Body of pancreas (tissue), 4 donors: ENCODE data around the gene USP36. TPM values are rescaled to one million over a fixed set of nuclear protein-coding genes. Genes with fewer than 3 reads are reported as not detected.
A peak's percentile ranks its signal among the peaks of the same experiment; 100 is the strongest.

Source experiments
- ATAC-seq: fragments of 150-250 bp; one replicate; pipeline ENCODE4 v1.9.1; 2016
- DNase-seq, 4 donors: peaks; one replicate each; pipeline ENCODE4 v3.0.0-alpha.2; 2019
- H3K27ac ChIP-seq, 4 donors: fragments of 200-600 bp; sonication (generic); 1 replicate in 3 of 4; 2 replicates in 1 of 4; pipeline versions ENCODE4 v1.5.1 to v1.6.1; 2016 to 2019; ENCODE audit warnings: mild to moderate bottlenecking in 1 of 4, mixed read lengths in 1 of 4, moderate library complexity in 1 of 4
- H3K27me3 ChIP-seq, 2 donors: fragments of 200-600 bp; sonication (generic); one replicate each; pipeline ENCODE4 v1.6.0; 2016; ENCODE audit warnings: mild to moderate bottlenecking in 1 of 2
- H3K36me3 ChIP-seq, 2 donors: fragments of 200-600 bp; sonication (generic); replicated peaks in 1 of 2; 2 replicates each; pipeline ENCODE4 v1.5.1; 2016; ENCODE audit warnings: low read depth in 2 of 2; ENCODE audit not compliant: insufficient read depth in 1 of 2
- H3K4me1 ChIP-seq: fragments of 200-600 bp; sonication (generic); one replicate; pipeline ENCODE4 v1.6.0; 2016
- H3K4me3 ChIP-seq, 2 donors: fragments of 200-600 bp; sonication (generic); 1 replicate in 1 of 2; 2 replicates in 1 of 2; pipeline ENCODE4 v1.5.1; 2016 to 2019
- H3K9me3 ChIP-seq, 3 donors: fragments of 200-600 bp; sonication (generic); 1 replicate in 2 of 3; 2 replicates in 1 of 3; pipeline ENCODE4 v1.5.1; 2016
- POLR2A ChIP-seq, 3 donors: fragments of 450-650 bp; IDR thresholded peaks; one replicate each; pipeline ENCODE4 v1.6.1; 2016; ENCODE audit warnings: antibody characterized with exemption in 3 of 3, mild to moderate bottlenecking in 2 of 3
- WGBS, 2 donors: methylation state at CpG; one replicate each; pipeline ENCODE4 v1.1.5; 2017; 5-methylcytosine and 5-hydroxymethylcytosine counted together
- intact Hi-C: fragments of 100-400 bp; cut with DNase I; formaldehyde crosslinking; loops from one replicate; pipeline ENCODE4 v1.15.1; 2023
- total RNA-seq, 2 donors: library from RNA; depleted of rRNA; stranded (reverse); fragments of >200 nt; gene quantifications; one replicate each; pipeline ENCODE4 v1.1.0, GENCODE V29; 2016
- TF ChIP-seq, protein P1 (sequence below), 7 experiments: fragments of 450-650 bp in 4 of 7; fragments of 200-600 bp in 3 of 7; sonication (generic) in 3 of 7; IDR thresholded peaks; one replicate each; pipeline ENCODE4 v1.5.1; 2016 to 2019; ENCODE audit warnings: antibody characterized with exemption in 7 of 7

The USP36 gene
- total RNA-seq, 2 donors from 2014 or later = 28.5 to 55.4 TPM

DNA sequence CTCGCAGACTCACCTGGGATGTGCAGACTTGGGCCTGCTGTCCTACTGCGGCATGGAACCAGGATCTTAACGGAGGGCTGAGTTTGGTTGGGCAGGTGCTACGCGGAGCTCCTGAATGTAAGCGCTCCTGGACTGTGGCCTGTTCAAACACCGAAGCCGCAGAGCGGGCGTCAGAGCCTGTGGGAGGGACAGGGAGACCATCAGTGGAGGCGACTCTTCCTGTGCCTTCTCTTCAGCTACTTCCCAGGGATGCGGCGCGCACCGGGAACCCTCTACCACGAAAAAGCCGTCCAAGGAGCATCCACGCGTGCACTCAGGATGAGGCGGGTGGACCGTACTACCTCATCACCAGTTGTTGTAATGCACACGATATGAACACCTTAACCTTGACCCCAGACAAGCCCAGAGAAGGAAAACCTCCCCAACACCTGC is 2.0 kb downstream of the USP36 start:
- H3K4me1 ChIP-seq = peaks cover 29% of the 10 kb centered on the region
- H3K27ac ChIP-seq = peak overlapping the region in 3 of 4 donors; percentile 99 to 100 (median 100)
- peaks cover 0 to 33% of the 10 kb centered on the region in 2 donors for H3K36me3 ChIP-seq
- intact Hi-C loops = no loop called here
- H3K4me3 ChIP-seq = no peak overlapping the region
- 31 to 37% methylated on average over 18 to 21 of the region's 22 CpGs for WGBS, 2 donors
- no peaks in the 10 kb centered on the region for H3K9me3 ChIP-seq
- DNase-seq = peak; percentile 66 to 75 (median 70)
- peak in 1 of 3 donors; percentile 26 for TF ChIP-seq POLR2A (IDR thresholded peaks at IDR 0.05)
- TF ChIP-seq, protein P1, sequence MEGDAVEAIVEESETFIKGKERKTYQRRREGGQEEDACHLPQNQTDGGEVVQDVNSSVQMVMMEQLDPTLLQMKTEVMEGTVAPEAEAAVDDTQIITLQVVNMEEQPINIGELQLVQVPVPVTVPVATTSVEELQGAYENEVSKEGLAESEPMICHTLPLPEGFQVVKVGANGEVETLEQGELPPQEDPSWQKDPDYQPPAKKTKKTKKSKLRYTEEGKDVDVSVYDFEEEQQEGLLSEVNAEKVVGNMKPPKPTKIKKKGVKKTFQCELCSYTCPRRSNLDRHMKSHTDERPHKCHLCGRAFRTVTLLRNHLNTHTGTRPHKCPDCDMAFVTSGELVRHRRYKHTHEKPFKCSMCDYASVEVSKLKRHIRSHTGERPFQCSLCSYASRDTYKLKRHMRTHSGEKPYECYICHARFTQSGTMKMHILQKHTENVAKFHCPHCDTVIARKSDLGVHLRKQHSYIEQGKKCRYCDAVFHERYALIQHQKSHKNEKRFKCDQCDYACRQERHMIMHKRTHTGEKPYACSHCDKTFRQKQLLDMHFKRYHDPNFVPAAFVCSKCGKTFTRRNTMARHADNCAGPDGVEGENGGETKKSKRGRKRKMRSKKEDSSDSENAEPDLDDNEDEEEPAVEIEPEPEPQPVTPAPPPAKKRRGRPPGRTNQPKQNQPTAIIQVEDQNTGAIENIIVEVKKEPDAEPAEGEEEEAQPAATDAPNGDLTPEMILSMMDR (IDR thresholded peaks at IDR 0.05) = no peak
- no peaks in the 10 kb centered on the region for H3K27me3 ChIP-seq
- ATAC-seq = no peak

DNA sequence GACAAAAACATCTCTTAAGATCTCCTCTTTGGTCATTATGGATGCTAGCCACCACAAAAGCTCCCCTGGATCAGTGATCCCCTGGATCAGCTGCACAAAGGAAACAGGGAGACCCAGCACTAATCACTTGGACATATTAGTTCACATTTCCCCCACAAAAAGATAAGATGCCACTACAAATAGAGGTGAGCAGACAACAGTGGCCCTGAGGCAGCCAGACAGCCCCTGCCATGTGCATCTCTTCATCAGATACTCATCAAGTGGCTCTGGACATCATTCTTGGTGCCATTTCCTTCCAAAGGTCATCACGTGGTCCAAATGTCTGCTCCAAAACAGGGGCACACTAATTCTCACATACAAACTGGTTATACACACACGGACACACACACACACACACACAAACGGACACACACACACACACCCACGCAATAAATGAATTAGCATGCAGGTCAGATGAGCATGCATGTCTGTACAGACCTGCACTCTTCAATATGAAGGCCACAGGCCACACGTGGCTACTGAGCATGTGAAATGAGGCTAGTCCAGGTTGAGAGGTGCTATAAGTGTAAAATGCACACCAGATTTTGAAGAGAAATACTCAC is 4.1 kb downstream of the USP36 start:
- ATAC-seq (no peak), DNase-seq (no peak)
- Histone ChIP-seq H3K36me3 (peaks cover 3 to 42% of the 10 kb centered on the region in 2 donors), H3K27ac (no peak overlapping the region), H3K4me1 (peaks cover 22% of the 10 kb centered on the region), H3K27me3 (no peaks in the 10 kb centered on the region), H3K9me3 (no peaks in the 10 kb centered on the region), H3K4me3 (no peak overlapping the region)
- WGBS, 2 donors = 72 to 75% methylated on average over 5 of the region's 5 CpGs
- intact Hi-C loops = no loop called here
- TF ChIP-seq, protein P1 (IDR thresholded peaks at IDR 0.05) = no peak

DNA sequence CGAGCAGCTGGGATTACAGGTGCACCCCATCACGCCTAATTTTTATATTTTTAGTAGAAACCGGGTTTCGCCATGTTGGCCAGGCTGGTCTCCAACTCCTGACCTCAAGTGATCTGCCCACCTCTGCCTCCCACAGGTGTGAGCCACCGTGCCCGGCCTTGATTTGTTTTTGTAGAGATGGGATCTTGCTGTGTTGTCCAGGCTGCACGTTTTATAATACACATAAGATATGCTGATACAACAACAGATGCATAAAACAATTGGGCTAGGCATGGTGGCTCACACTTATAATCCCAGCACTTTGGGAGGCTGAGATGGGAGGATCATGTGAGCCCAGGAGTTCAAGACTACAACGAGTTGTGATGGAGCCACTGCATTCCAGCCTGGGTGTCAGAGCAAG is 6.0 kb downstream of the USP36 start:
- peaks cover 3 to 47% of the 10 kb centered on the region in 2 donors for H3K36me3 ChIP-seq
- 90 to 92% methylated on average over 8 of the region's 8 CpGs for WGBS, 2 donors
- ATAC-seq (no peak), DNase-seq (no peak)
- peaks cover 19% of the 10 kb centered on the region for H3K4me1 ChIP-seq
- no peaks in the 10 kb centered on the region for H3K27me3 ChIP-seq
- no peaks in the 10 kb centered on the region for H3K9me3 ChIP-seq
- intact Hi-C loops = no loop called here
- no peak overlapping the region for H3K4me3 ChIP-seq
- no peak overlapping the region for H3K27ac ChIP-seq
- TF ChIP-seq, protein P1 (IDR thresholded peaks at IDR 0.05) = no peak
- TF ChIP-seq POLR2A (IDR thresholded peaks at IDR 0.05) = no peak

DNA sequence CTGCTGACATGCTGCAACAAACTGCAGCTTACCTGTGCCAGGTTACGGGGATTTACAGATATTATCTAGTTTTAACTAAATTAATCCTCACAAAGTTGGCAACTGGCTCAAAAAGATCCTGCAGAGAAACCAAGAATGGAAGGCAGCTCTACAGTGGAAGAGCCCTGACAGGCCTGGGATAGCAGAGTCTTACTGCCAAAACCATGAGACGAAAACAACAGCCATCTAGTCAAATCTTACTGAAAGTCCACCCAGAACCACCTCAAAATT is 8.1 kb downstream of the USP36 start:
- Histone ChIP-seq H3K27me3 (no peaks in the 10 kb centered on the region), H3K4me3 (no peak overlapping the region), H3K4me1 (no peaks in the 10 kb centered on the region), H3K27ac (no peak overlapping the region), H3K9me3 (no peaks in the 10 kb centered on the region), H3K36me3 (peaks cover 3 to 58% of the 10 kb centered on the region in 2 donors)
- DNase-seq = no peak
- no peak for ATAC-seq
- TF ChIP-seq, protein P1 (IDR thresholded peaks at IDR 0.05) = no peak
- no peak for TF ChIP-seq POLR2A (IDR thresholded peaks at IDR 0.05)
- intact Hi-C loops = no loop called here
- 72 to 81% methylated on average over 2 of the region's 2 CpGs for WGBS, 2 donors
